HUES48 (cell line): Measurements from ENCODE around the gene URI1.
A peak's percentile ranks its signal among the peaks of the same experiment; 100 is the strongest.
"Not testable (repeated sequence)": the region's sequence is repeated elsewhere in the genome, so short reads cannot be mapped to it uniquely, and the experiment has no call there.

Experiments used
- H3K27ac ChIP-seq: one replicate; pipeline ENCODE4 v1.7.0; 2013; ENCODE audit warnings: low read depth, low read length, inconsistent platforms
- H3K27me3 ChIP-seq: 2 replicates; pipeline ENCODE4 v1.6.1; 2013; ENCODE audit warnings: mild to moderate bottlenecking, low read length; ENCODE audit not compliant: control insufficient read depth, insufficient read depth
- H3K36me3 ChIP-seq: 2 replicates; pipeline ENCODE4 v1.6.1; 2013; ENCODE audit warnings: low read length; ENCODE audit not compliant: control insufficient read depth, insufficient read depth
- H3K4me1 ChIP-seq: 2 replicates; pipeline ENCODE4 v1.6.1; 2013; ENCODE audit warnings: mild to moderate bottlenecking, low read length; ENCODE audit not compliant: control insufficient read depth, insufficient read depth
- H3K4me3 ChIP-seq: 2 replicates; pipeline ENCODE4 v1.5.1; 2013; ENCODE audit warnings: mild to moderate bottlenecking, low read depth, low read length
- H3K9ac ChIP-seq: 2 replicates; pipeline ENCODE4 v1.6.1; 2013; ENCODE audit warnings: mild to moderate bottlenecking, low read depth, low read length, moderate library complexity
- H3K9me3 ChIP-seq: 2 replicates; pipeline ENCODE4 v1.6.1; 2013; ENCODE audit warnings: low read length; ENCODE audit not compliant: control insufficient read depth, insufficient read depth

Gene URI1

DNA sequence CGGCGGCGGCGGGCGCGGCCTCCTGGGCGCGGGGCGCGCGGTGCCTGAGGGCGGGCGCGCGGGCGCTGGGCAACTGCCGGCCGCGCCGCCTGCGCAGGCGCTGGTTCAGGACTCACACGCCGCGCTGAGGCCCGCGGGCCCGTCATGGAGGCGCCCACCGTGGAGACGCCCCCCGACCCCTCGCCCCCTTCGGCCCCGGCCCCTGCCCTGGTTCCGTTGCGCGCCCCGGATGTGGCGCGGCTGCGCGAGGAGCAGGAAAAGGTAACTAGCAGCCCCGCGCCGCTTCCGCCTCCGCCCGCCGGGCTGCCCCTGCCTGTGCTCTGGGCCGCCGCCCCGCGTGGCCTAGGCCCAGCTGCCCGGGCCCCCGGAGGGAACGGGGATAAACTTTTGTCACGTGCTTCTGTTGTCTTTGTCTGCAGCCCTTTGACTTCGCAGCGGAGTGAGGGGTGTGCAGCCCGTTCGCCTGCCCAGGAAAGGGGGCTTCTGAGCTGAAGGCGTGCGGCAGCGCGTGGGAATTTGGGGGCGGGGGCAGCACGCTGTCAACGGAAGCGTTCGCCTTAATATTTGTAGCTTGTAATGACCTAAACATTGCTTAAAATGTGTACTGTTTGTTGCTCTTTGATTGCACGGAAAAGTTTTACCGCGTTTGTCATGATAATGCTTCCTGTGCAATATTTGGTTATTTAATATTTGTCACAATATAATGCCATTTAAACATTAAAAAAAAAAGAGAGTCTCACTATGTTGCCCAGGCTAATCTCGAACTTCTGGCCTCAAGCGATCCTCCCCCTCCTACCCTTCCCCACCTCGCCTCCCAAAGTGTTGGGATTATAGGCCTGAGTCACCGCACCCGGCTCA is 594 bp downstream of the URI1 start:
- peaks cover 12% of the 10 kb centered on the region for H3K27me3 ChIP-seq

DNA sequence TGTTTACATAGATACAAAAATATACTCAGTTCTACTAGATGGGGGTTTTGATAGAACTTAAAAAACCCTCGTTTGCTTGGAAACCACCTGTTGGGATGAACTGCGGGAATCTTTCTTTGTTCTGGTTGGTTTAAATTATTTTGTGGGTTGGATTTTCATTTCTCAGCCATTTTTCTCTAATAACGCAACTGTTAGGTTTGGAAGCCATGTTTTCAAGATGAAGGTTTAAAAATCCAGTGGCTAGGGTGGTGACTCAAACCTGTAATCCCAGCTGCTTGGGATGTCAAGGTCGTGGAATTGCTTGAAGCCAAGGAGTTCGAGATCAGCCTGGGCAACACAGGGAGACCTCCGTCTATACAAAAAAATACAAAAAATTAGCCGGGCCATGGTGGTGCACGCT is 1.6 kb downstream of the URI1 start:
- H3K4me3 ChIP-seq, result peak overlapping the region; percentile 96
- no peak overlapping the region for H3K9ac ChIP-seq
- peaks cover 10% of the 10 kb centered on the region; the same call in 1 of the 2 replicates for H3K4me1 ChIP-seq
- peaks cover 5% of the 10 kb centered on the region; the same call in 1 of the 2 replicates for H3K9me3 ChIP-seq
- H3K27ac ChIP-seq, result no peak overlapping the region
- H3K36me3 ChIP-seq, result no peaks in the 10 kb centered on the region
- peaks cover 12% of the 10 kb centered on the region for H3K27me3 ChIP-seq

More for the DNA sequence above, 594 bp downstream of the URI1 start:
- Histone ChIP-seq H3K27ac (peak overlapping the region; percentile 75), H3K9me3 (no peaks in the 10 kb centered on the region), H3K9ac (peak overlapping the region; percentile 92), H3K4me1 (peaks cover 10% of the 10 kb centered on the region; the same call in 1 of the 2 replicates), H3K4me3 (peak overlapping the region; percentile 96), H3K36me3 (no peaks in the 10 kb centered on the region)

DNA sequence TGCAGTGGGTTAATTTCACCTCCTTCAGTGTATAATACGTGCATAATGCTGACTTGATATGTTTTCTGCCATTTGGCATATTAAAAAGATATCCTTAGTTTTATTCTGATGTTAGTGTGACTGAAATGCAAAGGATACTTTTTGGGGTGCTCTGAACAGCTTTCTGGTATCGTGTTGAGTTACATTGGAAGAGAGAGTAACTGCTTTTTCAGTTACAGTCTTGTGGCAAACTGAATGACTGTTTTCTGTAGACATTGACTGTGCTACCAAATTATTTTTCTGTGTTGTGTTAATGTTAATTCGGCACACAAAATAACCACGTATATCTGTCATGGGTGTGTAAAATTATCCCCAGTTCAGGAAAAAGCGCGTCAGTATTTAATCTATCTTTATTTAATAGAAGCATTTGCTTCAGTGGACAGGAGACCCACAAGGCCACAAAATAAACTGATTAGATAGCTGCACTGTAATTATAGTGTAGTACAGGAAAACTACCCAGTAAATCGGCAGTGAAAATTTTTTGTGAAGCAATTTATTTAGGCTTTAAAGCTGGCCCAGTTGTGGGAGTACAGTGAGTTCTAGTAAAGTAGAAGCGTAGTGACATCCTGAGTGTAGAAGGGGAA is 2.5 kb downstream of the URI1 start:
- H3K27me3 ChIP-seq, result peaks cover 12% of the 10 kb centered on the region
- no peak overlapping the region for H3K9ac ChIP-seq
- peaks cover 5% of the 10 kb centered on the region; the same call in 1 of the 2 replicates for H3K9me3 ChIP-seq
- peaks cover 10% of the 10 kb centered on the region; the same call in 1 of the 2 replicates for H3K4me1 ChIP-seq
- no peaks in the 10 kb centered on the region for H3K36me3 ChIP-seq
- no peak overlapping the region for H3K4me3 ChIP-seq
- H3K27ac ChIP-seq, result no peak overlapping the region

DNA sequence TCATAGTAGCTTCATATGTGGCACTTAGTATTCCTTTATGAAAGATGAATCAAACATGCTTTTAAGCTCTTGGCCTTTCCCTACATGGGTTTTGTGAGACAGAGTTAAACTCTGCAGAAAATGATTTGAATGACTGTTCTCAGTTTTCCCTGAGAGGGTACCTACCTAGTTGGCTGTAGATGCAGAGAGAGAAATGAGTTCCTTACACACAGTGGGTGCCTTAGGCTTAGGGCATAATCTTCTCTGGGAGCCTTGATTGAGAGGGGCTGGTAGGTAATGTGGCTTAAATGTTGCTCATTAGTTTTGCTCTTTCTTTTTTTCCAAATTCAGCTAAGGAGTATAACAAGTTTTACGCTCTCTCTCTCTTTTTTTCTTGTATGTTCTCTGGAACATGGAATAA is 3.0 kb downstream of the URI1 start:
- H3K4me3 ChIP-seq, result no peak overlapping the region
- H3K27ac ChIP-seq, result no peak overlapping the region
- H3K27me3 ChIP-seq, result peaks cover 12% of the 10 kb centered on the region
- peaks cover 10% of the 10 kb centered on the region; the same call in 1 of the 2 replicates for H3K4me1 ChIP-seq
- H3K9me3 ChIP-seq, result peaks cover 5% of the 10 kb centered on the region; the same call in 1 of the 2 replicates
- H3K9ac ChIP-seq, result no peak overlapping the region
- H3K36me3 ChIP-seq, result no peaks in the 10 kb centered on the region

DNA sequence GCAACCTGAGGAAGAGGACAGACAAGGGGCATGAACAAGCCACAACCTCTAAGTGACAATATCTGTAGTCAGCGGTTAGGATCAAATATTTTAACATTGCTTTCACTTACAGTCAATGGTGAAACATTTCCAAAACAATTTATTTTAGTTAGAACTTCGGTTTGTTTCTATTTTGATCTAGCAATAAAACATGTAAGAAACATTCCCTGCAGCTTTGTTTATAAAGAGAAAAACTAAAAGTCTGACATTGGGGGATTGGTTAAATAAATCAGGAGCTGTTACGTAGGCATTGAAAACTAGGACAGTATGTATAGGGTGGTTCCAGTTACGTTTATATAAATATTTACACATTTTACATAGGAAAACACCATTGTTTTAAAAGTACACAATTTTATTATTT is 3.4 kb downstream of the URI1 start:
- Histone ChIP-seq H3K4me1 (peaks cover 10% of the 10 kb centered on the region; the same call in 1 of the 2 replicates), H3K27ac (no peak overlapping the region), H3K9me3 (peaks cover 5% of the 10 kb centered on the region; the same call in 1 of the 2 replicates), H3K36me3 (no peaks in the 10 kb centered on the region), H3K4me3 (no peak overlapping the region), H3K27me3 (peaks cover 12% of the 10 kb centered on the region), H3K9ac (no peak overlapping the region)

DNA sequence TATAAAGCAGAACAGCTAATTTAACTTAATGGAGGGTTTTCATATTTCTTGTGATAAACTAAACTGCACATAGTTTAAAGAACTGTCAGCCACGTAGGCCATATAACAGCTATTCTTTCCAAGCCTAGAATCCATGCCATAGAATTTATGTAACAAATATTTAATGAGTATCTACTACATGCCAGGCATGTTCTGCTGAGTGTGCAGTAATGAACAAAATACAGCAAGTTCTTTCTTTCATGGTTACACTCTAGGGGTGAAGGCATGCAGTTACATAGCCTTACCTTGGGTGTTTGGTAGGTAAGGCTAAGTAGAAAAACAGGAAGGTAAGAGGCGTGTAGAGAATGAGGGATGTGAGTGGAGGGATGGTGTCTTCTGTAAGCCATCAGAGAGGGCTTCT is 4.6 kb downstream of the URI1 start:
- no peaks in the 10 kb centered on the region for H3K36me3 ChIP-seq
- peaks cover 10% of the 10 kb centered on the region; the same call in 1 of the 2 replicates for H3K4me1 ChIP-seq
- H3K9me3 ChIP-seq, result peaks cover 5% of the 10 kb centered on the region; the same call in 1 of the 2 replicates
- no peak overlapping the region for H3K4me3 ChIP-seq
- no peak overlapping the region for H3K9ac ChIP-seq
- 0 out of 2 replicates have a peak, but pooled peaks cover under 1% of the 10 kb centered on the region for H3K27me3 ChIP-seq
- H3K27ac ChIP-seq, result no peak overlapping the region

DNA sequence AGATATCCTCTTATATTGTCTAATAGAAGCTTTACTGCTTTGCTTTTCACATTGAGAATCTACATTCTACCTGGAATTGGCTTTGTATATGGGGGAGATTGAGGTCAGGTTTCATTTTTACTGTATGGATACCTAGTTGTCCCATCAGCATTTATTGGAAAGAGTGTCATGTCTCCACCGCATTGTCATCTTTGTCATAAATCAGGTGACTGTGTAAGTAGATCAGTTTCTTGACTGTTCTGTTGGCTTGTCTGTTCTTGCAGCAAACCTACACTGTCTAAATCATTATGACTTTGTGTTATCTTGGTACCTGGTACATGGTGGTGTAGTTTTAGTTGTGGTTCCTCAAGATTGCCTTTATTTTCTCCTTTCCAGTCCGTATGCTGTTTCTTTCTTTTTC is 5.8 kb downstream of the URI1 start:
- Histone ChIP-seq H3K36me3 (no peaks in the 10 kb centered on the region), H3K4me3 (no peak overlapping the region), H3K4me1 (peaks cover 10% of the 10 kb centered on the region; the same call in 1 of the 2 replicates), H3K9me3 (peaks cover 5% of the 10 kb centered on the region; the same call in 1 of the 2 replicates), H3K9ac (no peak overlapping the region), H3K27ac (no peak overlapping the region), H3K27me3 (no peaks in the 10 kb centered on the region)

DNA sequence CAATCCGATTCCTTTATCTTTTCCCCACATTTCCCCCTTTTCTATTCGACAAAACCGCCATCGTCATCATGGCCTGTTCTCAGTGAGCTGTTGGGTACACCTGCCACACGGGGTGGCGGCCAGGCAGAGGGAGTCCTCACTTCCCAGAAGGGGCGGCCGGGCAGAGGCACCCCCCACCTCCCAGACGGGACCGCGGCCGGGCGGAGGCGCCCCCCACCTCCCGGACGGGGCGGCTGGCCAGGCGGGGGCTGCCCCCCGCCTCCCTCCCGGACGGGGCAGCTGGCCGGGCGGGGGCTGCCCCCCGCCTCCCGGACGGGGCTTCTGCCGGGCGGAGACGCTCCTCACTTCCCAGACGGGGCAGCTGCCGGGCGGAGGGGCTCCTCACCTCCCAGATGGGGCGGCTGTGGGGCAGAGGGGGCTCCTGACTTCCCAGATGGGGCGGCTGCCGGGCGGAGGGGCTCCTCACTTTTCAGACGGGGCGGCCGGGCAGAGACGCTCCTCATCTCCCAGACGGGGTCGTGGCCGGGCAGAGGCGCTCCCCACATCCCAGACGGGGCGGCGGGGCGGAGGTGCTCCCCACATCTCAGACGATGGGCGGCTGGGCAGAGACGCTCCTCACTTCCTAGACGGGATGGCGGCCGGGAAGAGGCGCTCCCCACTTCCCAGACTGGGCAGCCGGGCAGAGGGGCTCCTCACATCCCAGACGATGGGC is 6.9 kb downstream of the URI1 start:
- H3K4me3 ChIP-seq, H3K27ac ChIP-seq, H3K9me3 ChIP-seq, H3K4me1 ChIP-seq, H3K27me3 ChIP-seq, H3K9ac ChIP-seq, H3K36me3 ChIP-seq: not testable (repeated sequence)

DNA sequence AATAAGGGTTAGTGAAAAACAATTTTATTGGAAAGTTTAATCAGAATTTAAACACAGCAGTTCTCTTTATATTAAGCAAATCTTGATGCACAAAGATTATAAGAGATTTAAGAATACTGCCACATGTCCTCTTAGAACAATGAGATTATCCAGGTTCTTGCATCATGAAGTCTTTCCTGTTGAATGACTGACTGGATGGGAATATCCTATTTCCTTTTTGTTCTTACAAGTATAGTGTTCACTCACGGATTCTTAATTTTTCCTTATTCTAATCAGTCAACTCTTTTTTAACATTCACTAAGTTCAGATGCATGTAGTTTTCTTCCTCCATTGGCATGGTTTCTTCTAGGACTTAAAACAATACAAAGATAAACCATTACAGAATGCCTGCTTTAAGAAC is 10.1 kb downstream of the URI1 start:
- H3K9me3 ChIP-seq, result peaks cover 5% of the 10 kb centered on the region; the same call in 1 of the 2 replicates
- no peaks in the 10 kb centered on the region for H3K36me3 ChIP-seq
- no peaks in the 10 kb centered on the region for H3K27me3 ChIP-seq
- no peak overlapping the region for H3K4me3 ChIP-seq
- H3K9ac ChIP-seq, result no peak overlapping the region
- no peaks in the 10 kb centered on the region; the same call in 1 of the 2 replicates for H3K4me1 ChIP-seq
- no peak overlapping the region for H3K27ac ChIP-seq

DNA sequence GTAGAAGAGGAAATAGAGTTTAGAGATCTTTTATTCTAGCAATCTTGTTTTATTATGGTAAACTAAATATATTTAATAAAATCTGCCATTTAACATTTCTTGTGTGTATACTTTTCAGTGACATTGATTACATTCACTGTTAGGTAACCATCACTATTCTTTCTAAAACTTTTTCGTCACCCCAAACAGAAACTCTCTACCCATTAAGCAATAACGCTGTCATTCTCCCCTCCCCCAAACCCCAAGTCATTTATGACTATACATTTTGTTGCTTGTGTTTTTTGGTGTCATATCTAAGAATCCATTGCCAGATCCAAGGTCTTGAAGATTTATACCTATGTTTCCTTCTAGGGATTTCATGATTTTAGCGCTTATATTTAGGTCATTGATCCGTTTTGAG is 10.6 kb downstream of the URI1 start:
- H3K36me3 ChIP-seq, result no peaks in the 10 kb centered on the region
- H3K27ac ChIP-seq, result no peak overlapping the region

More for the DNA sequence above, 10.6 kb downstream of the URI1 start:
- Histone ChIP-seq H3K9me3 (peaks cover 5% of the 10 kb centered on the region; the same call in 1 of the 2 replicates), H3K27me3 (no peaks in the 10 kb centered on the region), H3K4me3 (no peak overlapping the region), H3K9ac (no peak overlapping the region), H3K4me1 (no peaks in the 10 kb centered on the region; the same call in 1 of the 2 replicates)
